Upper lobe of left lung (tissue), 4 donors: ENCODE results near the gene ADK.

Experiments used
- EP300 ChIP-seq, 4 donors: sonication (generic); formaldehyde crosslinking; IDR thresholded peaks; one replicate each; pipeline ENCODE4 v1.5.1; 2017; ENCODE audit warnings: antibody characterized with exemption in 4 of 4, control low read depth in 2 of 4
- POLR2AphosphoS5 ChIP-seq, 2 donors: sonication (generic); formaldehyde crosslinking; IDR thresholded peaks; one replicate each; pipeline ENCODE4 v1.5.1; 2017; ENCODE audit warnings: antibody characterized with exemption in 2 of 2
- TF ChIP-seq, protein P1 (sequence below), 6 experiments: fragments of 450-650 bp in 4 of 6; fragments of 200-600 bp in 2 of 6; sonication (generic) in 2 of 6; IDR thresholded peaks; one replicate each; pipeline ENCODE4 v1.5.1; 2016 to 2019; ENCODE audit warnings: antibody characterized with exemption in 6 of 6

GRCh38 chr10:74755273-74755672 lies 604.3 kb downstream of the ADK start:
- TF ChIP-seq POLR2AphosphoS5 (IDR thresholded peaks at IDR 0.05), result no peak
- TF ChIP-seq EP300 (IDR thresholded peaks at IDR 0.05), result no peak
- TF ChIP-seq, protein P1, sequence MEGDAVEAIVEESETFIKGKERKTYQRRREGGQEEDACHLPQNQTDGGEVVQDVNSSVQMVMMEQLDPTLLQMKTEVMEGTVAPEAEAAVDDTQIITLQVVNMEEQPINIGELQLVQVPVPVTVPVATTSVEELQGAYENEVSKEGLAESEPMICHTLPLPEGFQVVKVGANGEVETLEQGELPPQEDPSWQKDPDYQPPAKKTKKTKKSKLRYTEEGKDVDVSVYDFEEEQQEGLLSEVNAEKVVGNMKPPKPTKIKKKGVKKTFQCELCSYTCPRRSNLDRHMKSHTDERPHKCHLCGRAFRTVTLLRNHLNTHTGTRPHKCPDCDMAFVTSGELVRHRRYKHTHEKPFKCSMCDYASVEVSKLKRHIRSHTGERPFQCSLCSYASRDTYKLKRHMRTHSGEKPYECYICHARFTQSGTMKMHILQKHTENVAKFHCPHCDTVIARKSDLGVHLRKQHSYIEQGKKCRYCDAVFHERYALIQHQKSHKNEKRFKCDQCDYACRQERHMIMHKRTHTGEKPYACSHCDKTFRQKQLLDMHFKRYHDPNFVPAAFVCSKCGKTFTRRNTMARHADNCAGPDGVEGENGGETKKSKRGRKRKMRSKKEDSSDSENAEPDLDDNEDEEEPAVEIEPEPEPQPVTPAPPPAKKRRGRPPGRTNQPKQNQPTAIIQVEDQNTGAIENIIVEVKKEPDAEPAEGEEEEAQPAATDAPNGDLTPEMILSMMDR (IDR thresholded peaks at IDR 0.05), result no peak
